Right kidney (tissue), 9 donors: ENCODE data around the gene FAM76A.
"Not testable (repeated sequence)": the region's sequence is repeated elsewhere in the genome, so short reads cannot be mapped to it uniquely, and the experiment has no call there.

ENCODE experiments used
- DNase-seq: peaks from one replicate; pipeline ENCODE4 v3.0.0-alpha.2; 2016
- long read RNA-seq, 8 donors: transcript quantifications; one replicate each; lab custom pipeline, GENCODE V29; 2026

Gene FAM76A
- long read RNA-seq, donor 1, partial matches to known transcripts, result 0 of 3 reads
- long read RNA-seq, donor 1, other reads (novel, unspliced or antisense), result 0 of 3 reads
- long read RNA-seq, donor 2, partial matches to known transcripts, result 0 of 1 reads
- long read RNA-seq, donor 2, other reads (novel, unspliced or antisense), result 0 of 1 reads
- long read RNA-seq, donor 3, partial matches to known transcripts, result 0 of 2 reads
- long read RNA-seq, donor 3, other reads (novel, unspliced or antisense), result 0 of 2 reads
- long read RNA-seq, donor 4, partial matches to known transcripts, result 0 of 4 reads
- long read RNA-seq, donor 4, other reads (novel, unspliced or antisense), result 0 of 4 reads
- long read RNA-seq, donor 5, result 0 reads
- long read RNA-seq, donor 6, partial matches to known transcripts, result 0 of 3 reads
- long read RNA-seq, donor 6, other reads (novel, unspliced or antisense), result 0 of 3 reads
- long read RNA-seq, donor 7, partial matches to known transcripts, result 0 of 1 reads
- long read RNA-seq, donor 7, other reads (novel, unspliced or antisense), result 0 of 1 reads
- long read RNA-seq, donor 8, partial matches to known transcripts, result 0 of 3 reads
- long read RNA-seq, donor 8, other reads (novel, unspliced or antisense), result 0 of 3 reads

GRCh38 chr1:27725374-27726172 lies at the start of gene FAM76A:
Gene FAM76A, plus strand, starts transcription at chr1:27725961. Its CDS starts 120 bp downstream, at chr1:27726081.
- peak; percentile 95 for DNase-seq

- DNase-seq, result no peak
Observed at GRCh38 chr1:27676410-27676809, 49.4 kb upstream of the FAM76A start.

- no peak for DNase-seq
Observed at GRCh38 chr1:27678747-27679146, 47.0 kb upstream of the FAM76A start.

GRCh38 chr1:27680225-27680791 lies 45.5 kb upstream of the FAM76A start:
- DNase-seq, result not testable (repeated sequence)

- DNase-seq, result not testable (repeated sequence)
Observed at GRCh38 chr1:27681580-27681979, 44.2 kb upstream of the FAM76A start.

- no peak for DNase-seq
Observed at GRCh38 chr1:27682351-27682944, 43.3 kb upstream of the FAM76A start.

- DNase-seq, result no peak
Observed at GRCh38 chr1:27684176-27684575, 41.6 kb upstream of the FAM76A start.

- DNase-seq, result no peak
Observed at GRCh38 chr1:27686223-27686990, 39.4 kb upstream of the FAM76A start.

GRCh38 chr1:27687906-27688305 lies 37.9 kb upstream of the FAM76A start:
- no peak for DNase-seq

GRCh38 chr1:27689423-27690173 lies 36.2 kb upstream of the FAM76A start:
- no peak for DNase-seq

GRCh38 chr1:27690183-27690582 lies 35.6 kb upstream of the FAM76A start:
- no peak for DNase-seq

GRCh38 chr1:27696835-27697234 lies 28.9 kb upstream of the FAM76A start:
- not testable (repeated sequence) for DNase-seq

GRCh38 chr1:27704958-27705357 lies 20.8 kb upstream of the FAM76A start:
- DNase-seq, result no peak

GRCh38 chr1:27705545-27705944 lies 20.2 kb upstream of the FAM76A start:
- DNase-seq, result no peak

GRCh38 chr1:27710574-27710973 lies 15.2 kb upstream of the FAM76A start:
- DNase-seq, result no peak

GRCh38 chr1:27713139-27713725 lies 12.5 kb upstream of the FAM76A start:
- DNase-seq, result no peak

GRCh38 chr1:27713869-27714513 lies 11.8 kb upstream of the FAM76A start:
- DNase-seq, result no peak

GRCh38 chr1:27716262-27716895 lies 9.4 kb upstream of the FAM76A start:
- no peak for DNase-seq
